Fibroblast of pulmonary artery (primary cell): Measurements from ENCODE around the gene ANKRD33B.

ENCODE experiments used
- DNase-seq: peaks from one replicate; pipeline ENCODE4 v3.0.0-alpha.2; 2010; ENCODE audit warnings: low read depth
- H3K4me3 ChIP-seq: replicated peaks from 2 replicates; pipeline ENCODE4 v1.5.1; 2011; ENCODE audit warnings: low read depth, mild to moderate bottlenecking, control low read depth, low read length, moderate library complexity
- CTCF ChIP-seq: IDR thresholded peaks from 2 replicates; pipeline ENCODE4 v1.5.1; 2011; ENCODE audit warnings: mild to moderate bottlenecking, control low read depth, low read length, inconsistent platforms; ENCODE audit errors: missing control alignments

ANKRD33B gene

GRCh38 chr5:10631316-10631996 is 67.6 kb downstream of the ANKRD33B start:
- DNase-seq: no peak
- TF ChIP-seq CTCF: no peak
- H3K4me3 ChIP-seq: no peak overlapping the region

- H3K4me3 ChIP-seq: no peak overlapping the region
- no peak for DNase-seq
- no peak for TF ChIP-seq CTCF
Observed at GRCh38 chr5:10632110-10632761, 68.4 kb downstream of the ANKRD33B start.

GRCh38 chr5:10633271-10634049 is 69.6 kb downstream of the ANKRD33B start:
- no peak overlapping the region for H3K4me3 ChIP-seq
- TF ChIP-seq CTCF: no peak
- no peak for DNase-seq

GRCh38 chr5:10634050-10634449 is 70.2 kb downstream of the ANKRD33B start:
- no peak for DNase-seq
- no peak for TF ChIP-seq CTCF
- H3K4me3 ChIP-seq: no peak overlapping the region

GRCh38 chr5:10634562-10634961 is 70.7 kb downstream of the ANKRD33B start:
- H3K4me3 ChIP-seq: no peak overlapping the region
- no peak for TF ChIP-seq CTCF
- no peak for DNase-seq

- peak; percentile 28 for DNase-seq
- no peak for TF ChIP-seq CTCF
- H3K4me3 ChIP-seq: no peak overlapping the region
Observed at GRCh38 chr5:10635257-10635866, 71.5 kb downstream of the ANKRD33B start.
